ENCODE results near the gene OR4D2.
A peak's percentile ranks its signal among the peaks of the same experiment; 100 is the strongest.

OR4D2 gene

GRCh38 chr17:58170622-58171021 lies 3.8 kb downstream of the OR4D2 start:
- TF ChIP-seq CTCF (IDR thresholded peaks at IDR 0.05; ENCODE audit: control insufficient read depth, extremely low read depth, insufficient read depth), result no peak

GRCh38 chr17:58172369-58173071 lies 5.7 kb downstream of the OR4D2 start:
- H3K4me3 ChIP-seq (ENCODE audit: low read depth, low read length), result no peak overlapping the region
- TF ChIP-seq CTCF (IDR thresholded peaks at IDR 0.05; ENCODE audit: control insufficient read depth, extremely low read depth, insufficient read depth), result peak; percentile 63
- peak; percentile 31 for DNase-seq (ENCODE audit: low read depth)

More at GRCh38 chr17:58170622-58171021, 3.8 kb downstream of the OR4D2 start:
- no peak for DNase-seq (ENCODE audit: low read depth)
- H3K4me3 ChIP-seq (ENCODE audit: low read depth, low read length), result no peak overlapping the region

DNA sequence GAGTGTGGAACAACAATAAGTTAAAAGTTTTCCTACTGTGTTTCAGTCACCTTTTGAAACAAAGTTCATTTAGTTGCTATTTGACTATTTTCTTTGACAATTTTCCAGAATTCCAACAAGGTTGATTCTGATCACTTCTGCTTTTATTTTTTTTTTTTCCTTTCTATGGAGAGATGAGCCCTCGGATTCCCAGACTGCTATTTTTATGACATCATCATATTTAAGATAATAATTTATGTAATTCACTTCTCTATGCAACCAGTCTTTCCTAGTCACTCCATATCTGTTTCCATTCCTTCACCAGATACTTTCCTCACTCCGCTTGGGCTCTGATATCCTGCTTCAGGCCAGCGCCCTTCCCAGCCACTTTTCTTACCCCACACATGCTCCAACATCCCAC lies 8.1 kb downstream of the OR4D2 start:
- TF ChIP-seq CTCF (IDR thresholded peaks at IDR 0.05; ENCODE audit: control insufficient read depth, extremely low read depth, insufficient read depth), result no peak

GRCh38 chr17:58176200-58176599 lies 9.4 kb downstream of the OR4D2 start:
- no peak for DNase-seq (ENCODE audit: low read depth)
- no peak overlapping the region for H3K4me3 ChIP-seq (ENCODE audit: low read depth, low read length)
- no peak for TF ChIP-seq CTCF (IDR thresholded peaks at IDR 0.05; ENCODE audit: control insufficient read depth, extremely low read depth, insufficient read depth)

More for the DNA sequence above, 8.1 kb downstream of the OR4D2 start:
- DNase-seq (ENCODE audit: low read depth), result no peak
- no peak overlapping the region for H3K4me3 ChIP-seq (ENCODE audit: low read depth, low read length)

- H3K4me3 ChIP-seq (ENCODE audit: low read depth, low read length), result no peak overlapping the region
- DNase-seq (ENCODE audit: low read depth), result no peak
- TF ChIP-seq CTCF (IDR thresholded peaks at IDR 0.05; ENCODE audit: control insufficient read depth, extremely low read depth, insufficient read depth), result no peak
These were observed 15.0 kb downstream of the OR4D2 start for GRCh38 chr17:58181796-58182195.

DNA sequence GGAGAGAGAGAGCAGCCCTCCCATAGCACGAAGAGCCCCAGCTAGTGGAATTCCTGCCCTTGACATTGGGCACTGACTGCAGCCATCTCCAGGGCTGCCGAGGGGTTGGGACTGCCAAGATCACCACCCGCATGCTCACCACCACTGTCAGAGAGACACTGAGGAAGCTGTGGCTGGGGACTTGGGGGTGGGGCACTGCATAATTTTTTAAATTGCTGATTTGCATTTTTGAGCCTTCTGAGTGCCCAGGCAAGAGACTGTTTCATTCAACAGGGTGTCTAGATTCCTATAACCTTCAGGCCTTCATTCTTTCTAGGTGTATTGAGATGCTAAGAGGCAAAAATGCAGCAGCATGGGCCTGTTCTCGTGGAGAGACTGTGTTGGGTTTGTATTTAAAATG lies 16.7 kb downstream of the OR4D2 start:
- no peak overlapping the region for H3K4me3 ChIP-seq (ENCODE audit: low read depth, low read length)
- no peak for DNase-seq (ENCODE audit: low read depth)
- TF ChIP-seq CTCF (IDR thresholded peaks at IDR 0.05; ENCODE audit: control insufficient read depth, extremely low read depth, insufficient read depth), result no peak
